H1 (cell line): Measurements from ENCODE around the gene MRPL32.

Experiments
- CEBPB ChIP-seq: IDR thresholded peaks from 2 replicates; pipeline ENCODE4 v1.6.1; 2012; ENCODE audit warnings: low read depth, low read length
- CHD2 ChIP-seq: IDR thresholded peaks from 2 replicates; pipeline ENCODE4 v1.6.1; 2012; ENCODE audit warnings: low read length, improper control_type of control experiment
- CTCF ChIP-seq, 3 experiments: IDR thresholded peaks; 1 replicate in 2 of 3; 2 replicates in 1 of 3; pipeline versions ENCODE4 v1.5.1 to v1.6.1; 2011; ENCODE audit warnings: low read length in 3 of 3, mild to moderate bottlenecking in 3 of 3, inconsistent platforms in 2 of 3, low read depth in 1 of 3, moderate library complexity in 1 of 3; ENCODE audit not compliant: insufficient read depth in 1 of 3; ENCODE audit errors: control extremely low read depth in 1 of 3
- EGR1 ChIP-seq: IDR thresholded peaks from 2 replicates; pipeline ENCODE4 v1.6.1; 2011; ENCODE audit warnings: low read depth, low read length, borderline replicate concordance
- EZH2 ChIP-seq: fragments of 200-600 bp; sonication (generic); IDR thresholded peaks from 2 replicates; pipeline ENCODE4 v1.7.1; 2012; ENCODE audit warnings: low read depth, mild to moderate bottlenecking, moderate library complexity, low read length, inconsistent platforms; ENCODE audit not compliant: severe bottlenecking
- GTF2F1 ChIP-seq: IDR thresholded peaks from 2 replicates; pipeline ENCODE4 v1.6.1; 2012; ENCODE audit warnings: low read depth, low read length, improper control_type of control experiment, borderline replicate concordance
- HDAC6 ChIP-seq: IDR thresholded peaks from one replicate; pipeline ENCODE4 v1.7.1; 2012; ENCODE audit warnings: low read depth, mild to moderate bottlenecking, inconsistent platforms, low read length, moderate library complexity
- JUND ChIP-seq: IDR thresholded peaks from 2 replicates; pipeline ENCODE4 v1.6.1; 2011; ENCODE audit warnings: mild to moderate bottlenecking, improper control_type of control experiment, low read length
- POLR2A ChIP-seq, 2 experiments: IDR thresholded peaks; 1 replicate in 1 of 2; 2 replicates in 1 of 2; pipeline ENCODE4 v1.6.1; 2011; ENCODE audit warnings: low read depth in 2 of 2, low read length in 2 of 2, mild to moderate bottlenecking in 2 of 2; ENCODE audit errors: control extremely low read depth in 1 of 2
- POLR2AphosphoS5 ChIP-seq: IDR thresholded peaks from 2 replicates; pipeline ENCODE4 v1.6.1; 2011; ENCODE audit warnings: low read depth, low read length
- RAD21 ChIP-seq, 2 experiments: IDR thresholded peaks in 1 of 2; conservative IDR thresholded peaks in 1 of 2; 2 replicates each; pipeline ENCODE4 v1.6.1; 2011; ENCODE audit warnings: low read depth in 2 of 2, low read length in 2 of 2, improper control_type of control experiment in 1 of 2, inconsistent platforms in 1 of 2, mild to moderate bottlenecking in 1 of 2, moderate library complexity in 1 of 2
- TAF1 ChIP-seq: IDR thresholded peaks from 2 replicates; pipeline ENCODE4 v1.6.1; 2011; ENCODE audit warnings: mild to moderate bottlenecking, low read depth, low read length
- USF2 ChIP-seq: IDR thresholded peaks from 2 replicates; pipeline ENCODE4 v1.6.1; 2011; ENCODE audit warnings: low read length, improper control_type of control experiment
- YY1 ChIP-seq: IDR thresholded peaks from 2 replicates; pipeline ENCODE4 v1.6.1; 2011; ENCODE audit warnings: low read depth, mild to moderate bottlenecking, low read length

- TF ChIP-seq TAF1 (no peak), CTCF (IDR thresholded peaks at IDR 0.05; ENCODE audit: control extremely low read depth in 1 of 3, insufficient read depth in 1 of 3, low read depth in 1 of 3, low read length in 3 of 3) (no peak), EZH2 (no peak), GTF2F1 (no peak), POLR2A (IDR thresholded peaks at IDR 0.05; ENCODE audit: control extremely low read depth in 1 of 2, low read depth in 2 of 2, low read length in 2 of 2) (no peak), CHD2 (no peak), RAD21 (IDR thresholded peaks at IDR 0.05 in 1 of 2, conservative IDR thresholded peaks at IDR 0.05 in 1 of 2; ENCODE audit: low read depth in 2 of 2, low read length in 2 of 2) (no peak), JUND (no peak), YY1 (no peak), USF2 (no peak), HDAC6 (no peak), CEBPB (no peak), POLR2AphosphoS5 (no peak), EGR1 (no peak)
Measured at GRCh38 chr7:42935861-42936260, 3.7 kb downstream of the MRPL32 start.
